Epithelial cell of prostate (primary cell): ENCODE data around the gene FPR1.
"Not testable (repeated sequence)": the region's sequence is repeated elsewhere in the genome, so short reads cannot be mapped to it uniquely, and the experiment has no call there.

Experiments
- DNase-seq: peaks from one replicate; pipeline ENCODE4 v3.0.0-alpha.2; 2011; ENCODE audit warnings: low read depth, low spot score
- H3K27ac ChIP-seq: fragments of 450-650 bp; 2 replicates; pipeline ENCODE4 v1.5.1; 2017; ENCODE audit warnings: mild to moderate bottlenecking

The FPR1 gene

DNA sequence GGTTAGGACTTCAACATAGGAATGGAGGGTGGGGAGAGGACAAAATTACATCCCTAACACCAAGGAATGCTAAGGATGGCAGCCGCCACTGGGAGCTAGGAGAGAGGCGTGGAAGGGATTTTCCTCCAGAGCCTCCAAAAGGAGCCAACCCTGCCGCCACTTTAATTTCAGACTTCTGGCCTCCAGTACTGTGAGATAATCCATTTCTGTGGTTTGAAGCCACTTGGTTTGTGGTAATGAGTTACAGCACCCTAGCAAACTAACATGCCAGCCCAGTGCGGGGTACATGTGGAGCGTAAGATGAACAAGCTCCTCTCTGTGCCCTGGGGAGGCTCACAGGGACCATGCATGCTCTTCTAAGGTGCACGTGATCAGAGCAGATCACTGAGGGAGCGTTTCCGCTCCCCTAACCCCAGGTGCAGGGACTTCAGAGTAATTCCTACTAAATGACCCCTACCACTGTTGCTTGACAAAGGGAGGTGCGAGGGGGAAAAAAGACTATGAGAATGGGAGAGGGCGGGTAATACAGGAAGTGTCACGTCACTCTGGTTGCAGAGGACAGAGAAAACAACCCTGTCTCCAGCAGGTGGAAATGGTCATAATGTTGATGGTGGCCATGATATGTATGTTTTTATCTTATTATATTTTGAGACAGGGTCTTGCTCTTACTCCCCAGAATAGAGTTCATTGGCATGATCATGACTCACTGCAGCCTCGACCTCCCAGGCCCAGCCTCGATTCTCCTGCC, 12.0 kb downstream of the FPR1 start:
- no peak for DNase-seq
- H3K27ac ChIP-seq = no peak overlapping the region

DNA sequence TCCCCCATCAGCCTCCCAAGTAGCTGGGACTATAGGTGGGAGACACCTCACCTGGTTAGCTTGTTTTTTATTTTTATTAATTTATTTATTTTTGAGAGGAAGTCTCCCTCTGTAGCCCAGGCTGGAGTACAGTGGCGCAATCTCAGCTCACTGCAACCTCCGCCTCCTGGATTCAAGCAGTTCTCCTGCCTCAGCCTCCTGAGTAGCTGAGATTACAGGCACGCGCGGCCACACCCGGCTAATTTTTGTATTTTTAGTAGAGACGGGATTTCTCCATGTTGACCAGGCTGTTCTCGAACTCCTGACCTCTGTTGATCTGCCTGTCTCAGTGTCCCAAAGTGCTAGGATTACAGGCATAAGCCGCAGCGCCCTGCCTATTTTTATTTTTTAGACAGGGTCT, 13.2 kb downstream of the FPR1 start:
- not testable (repeated sequence) for DNase-seq, H3K27ac ChIP-seq

DNA sequence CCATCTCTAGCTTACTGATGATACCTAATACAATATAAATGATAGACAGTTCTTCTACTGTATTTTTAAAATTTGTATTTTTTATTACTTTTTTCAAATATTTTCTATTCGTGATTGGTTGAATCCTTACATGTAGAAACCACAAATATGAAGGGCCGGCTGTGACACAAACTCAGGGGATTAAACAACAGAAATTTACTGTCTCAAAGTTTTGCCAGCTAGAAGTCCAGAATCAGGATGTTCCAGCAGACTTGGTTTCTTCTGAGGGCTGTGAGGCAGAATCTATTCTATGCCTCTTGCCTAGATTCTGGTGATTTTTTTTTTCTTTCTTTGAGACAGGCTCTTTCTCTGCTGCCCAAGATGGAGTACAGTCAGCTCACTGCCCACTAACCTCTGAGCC, 13.8 kb downstream of the FPR1 start:
- H3K27ac ChIP-seq = no peak overlapping the region
- DNase-seq = no peak

GRCh38 chr19:51737389-51737788, 14.3 kb downstream of the FPR1 start:
- no peak overlapping the region for H3K27ac ChIP-seq
- no peak for DNase-seq

DNA sequence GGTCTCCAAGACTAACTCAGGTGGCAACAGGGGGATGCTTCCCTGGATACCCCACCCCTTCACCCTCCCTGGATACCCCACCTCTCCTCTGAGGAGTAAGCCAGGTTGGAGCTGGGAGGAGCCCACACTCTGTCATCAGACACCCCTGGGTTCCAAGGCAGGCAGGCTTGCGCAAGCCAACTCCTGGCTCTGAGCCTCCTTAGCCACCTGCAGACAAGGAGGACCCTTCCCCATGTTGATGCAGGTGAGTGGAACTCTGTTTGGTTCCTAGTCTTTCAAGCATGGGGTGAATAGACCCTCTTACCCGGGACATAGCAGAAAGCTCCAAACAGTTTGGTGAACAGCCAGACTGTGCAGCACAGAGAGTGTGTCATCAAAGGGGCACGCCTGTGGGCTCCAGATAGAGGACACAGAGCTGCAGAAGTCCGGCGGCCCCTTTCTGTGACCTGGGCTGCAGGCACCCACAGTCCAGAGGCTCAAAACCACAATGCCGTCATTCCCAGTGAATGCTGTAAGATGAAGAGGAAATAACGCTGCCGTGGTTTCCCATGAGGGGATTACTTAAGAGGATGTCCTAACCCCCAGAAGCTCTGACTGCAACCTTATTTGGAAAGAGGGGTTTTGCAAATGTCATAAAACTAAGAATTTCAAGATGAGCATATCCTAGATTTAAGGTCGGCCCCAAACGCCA, 15.8 kb downstream of the FPR1 start:
- H3K27ac ChIP-seq = no peak overlapping the region
- DNase-seq = no peak

GRCh38 chr19:51733742-51734522, 17.7 kb downstream of the FPR1 start:
- no peak for DNase-seq
- H3K27ac ChIP-seq = no peak overlapping the region

DNA sequence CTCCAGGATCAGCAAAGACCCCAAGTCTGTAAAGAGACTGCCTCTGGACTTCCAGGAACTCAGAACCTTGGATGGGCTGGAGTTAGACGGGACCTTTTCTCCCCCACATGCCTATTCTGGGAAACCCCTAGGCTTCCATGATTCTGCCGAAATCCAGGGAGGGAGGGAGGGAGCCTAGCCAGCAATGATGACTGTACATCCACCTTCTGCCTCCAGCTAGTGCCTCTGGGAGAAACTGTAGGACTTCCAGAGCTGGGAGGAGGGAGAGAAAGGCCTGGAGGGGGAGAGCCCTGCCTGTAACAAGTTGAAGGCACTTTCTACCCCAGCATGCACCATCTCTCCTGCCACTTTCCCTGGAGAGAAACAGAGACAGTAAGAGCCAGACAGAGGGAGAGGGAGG, 21.9 kb downstream of the FPR1 start:
- no peak overlapping the region for H3K27ac ChIP-seq
- no peak for DNase-seq

GRCh38 chr19:51727349-51727880, 24.3 kb downstream of the FPR1 start:
- peak overlapping the region; percentile 94 for H3K27ac ChIP-seq
- no peak for DNase-seq

- peak; percentile 95 for DNase-seq
- peak overlapping the region; percentile 94 for H3K27ac ChIP-seq
Observed at GRCh38 chr19:51726049-51726448, 25.6 kb downstream of the FPR1 start.

- DNase-seq = no peak
- peak overlapping the region; percentile 94 for H3K27ac ChIP-seq
Observed at GRCh38 chr19:51724543-51724942, 27.1 kb downstream of the FPR1 start.

GRCh38 chr19:51722492-51722891, 29.2 kb downstream of the FPR1 start:
- DNase-seq = no peak
- no peak overlapping the region for H3K27ac ChIP-seq

- no peak for DNase-seq
- H3K27ac ChIP-seq = no peak overlapping the region
Observed at GRCh38 chr19:51721905-51722304, 29.8 kb downstream of the FPR1 start.

GRCh38 chr19:51719251-51719988, 32.3 kb downstream of the FPR1 start:
- no peak for DNase-seq
- no peak overlapping the region for H3K27ac ChIP-seq

DNA sequence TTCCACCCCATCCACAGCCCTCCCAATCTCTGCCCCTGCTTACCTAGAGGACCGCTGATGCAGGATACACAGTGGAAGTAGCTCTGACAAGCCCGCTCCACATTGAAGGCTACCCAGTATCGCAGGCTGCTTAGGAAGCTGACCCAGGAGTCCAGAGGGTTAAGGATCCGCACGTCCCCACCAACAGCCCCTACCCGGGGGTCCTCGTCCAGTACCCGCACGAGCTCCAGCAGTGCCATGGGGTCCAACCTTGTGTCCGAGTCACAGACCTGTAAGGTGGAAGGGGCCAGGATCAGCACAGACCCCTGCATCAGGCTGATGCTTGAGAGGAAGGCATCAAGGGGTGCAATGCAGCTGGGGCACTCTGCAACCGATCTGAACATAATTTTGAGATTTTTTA, 34.8 kb downstream of the FPR1 start:
- DNase-seq = no peak

DNA sequence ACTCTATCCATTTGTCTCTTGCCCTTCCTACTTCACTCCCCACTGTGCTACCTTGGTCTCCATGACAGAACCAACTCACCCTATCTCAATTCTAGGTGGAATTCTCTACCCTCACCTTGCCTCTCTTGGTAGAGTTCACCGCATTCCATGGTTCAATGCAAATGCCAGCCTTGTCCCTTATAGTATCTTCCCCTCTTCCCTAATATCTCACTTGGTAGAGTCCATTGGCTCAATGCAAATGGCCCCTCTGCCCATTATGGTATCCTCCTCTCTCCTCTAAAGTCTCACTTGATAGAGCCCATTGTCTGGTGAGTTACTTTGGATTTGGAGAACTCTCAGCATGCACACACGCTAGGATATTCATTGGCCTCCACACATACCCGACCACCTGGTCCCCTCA, 35.8 kb downstream of the FPR1 start:
- no peak for DNase-seq

More for the DNA sequence above, 34.8 kb downstream of the FPR1 start:
- no peak overlapping the region for H3K27ac ChIP-seq

GRCh38 chr19:51714848-51715247, 36.8 kb downstream of the FPR1 start:
- DNase-seq = no peak
- H3K27ac ChIP-seq = no peak overlapping the region

More for the DNA sequence above, 35.8 kb downstream of the FPR1 start:
- H3K27ac ChIP-seq = no peak overlapping the region

DNA sequence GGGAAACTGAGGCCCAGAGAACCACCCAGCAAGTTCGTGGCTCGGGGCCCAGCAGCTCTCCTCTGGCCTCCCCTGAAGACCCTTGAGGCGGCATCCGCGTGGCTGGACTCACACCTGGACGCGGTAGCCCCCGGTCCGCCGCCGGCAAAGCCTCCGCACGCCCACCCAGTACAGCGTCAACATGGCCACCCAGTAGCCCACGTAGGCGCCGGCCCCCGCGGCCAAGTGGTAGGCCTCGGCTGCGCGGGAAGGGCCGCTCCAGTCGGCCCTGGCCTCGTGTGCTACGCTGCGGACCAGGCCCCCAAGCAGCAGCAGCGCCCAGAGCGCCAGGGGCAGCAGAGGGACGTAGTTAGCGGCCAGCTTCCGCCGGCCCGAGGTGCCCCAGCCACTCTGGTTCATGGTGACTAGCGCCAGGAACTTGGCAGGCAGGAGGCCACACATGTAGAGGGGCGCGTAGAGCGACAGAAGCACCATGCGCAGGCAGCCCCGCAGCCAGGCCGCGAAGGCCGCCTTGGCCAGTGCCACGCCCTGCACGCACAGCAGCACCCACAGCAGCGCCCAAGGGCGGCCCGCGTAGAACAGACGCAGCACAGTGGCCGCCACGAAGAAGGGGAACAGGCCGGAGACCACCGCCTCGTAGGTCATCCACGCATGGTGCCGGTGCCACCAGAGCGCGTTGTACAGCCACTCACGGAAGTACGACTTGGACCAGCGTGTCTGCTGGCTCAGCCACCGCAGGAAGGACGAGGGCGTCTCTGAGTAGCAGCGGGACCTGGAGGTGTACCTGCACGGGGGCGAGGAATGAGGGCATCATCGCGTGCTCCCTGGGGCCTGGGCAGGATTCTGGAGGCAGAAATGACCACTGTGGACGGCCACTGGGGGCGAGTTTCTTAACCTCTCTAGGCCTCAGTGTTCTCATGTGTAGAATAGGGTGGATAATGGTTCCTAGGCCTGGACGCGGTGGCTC, 38.1 kb downstream of the FPR1 start:
- no peak for DNase-seq
- H3K27ac ChIP-seq = no peak overlapping the region

- no peak for DNase-seq
Observed at GRCh38 chr19:51712461-51713081, 39.1 kb downstream of the FPR1 start.

DNA sequence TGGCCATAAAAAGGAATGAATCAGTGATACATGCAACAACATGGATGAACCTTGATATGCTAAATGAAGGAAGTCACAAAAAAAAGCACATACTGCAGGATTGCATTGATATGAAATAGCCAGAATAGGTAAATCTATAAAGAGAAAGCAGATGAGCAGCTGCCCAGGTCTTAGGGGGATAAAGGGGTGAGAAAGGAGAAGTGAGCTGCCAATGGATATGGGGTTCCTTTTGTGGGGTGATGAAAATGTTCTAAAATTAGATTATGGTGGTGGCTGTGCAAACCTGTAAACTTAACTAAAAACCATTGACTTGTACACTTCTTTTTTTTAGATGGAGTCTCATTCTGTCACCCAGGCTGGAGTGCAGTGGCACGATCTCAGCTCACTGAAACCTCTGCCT, 40.0 kb downstream of the FPR1 start:
- H3K27ac ChIP-seq = no peak overlapping the region
- DNase-seq = no peak

More at GRCh38 chr19:51712461-51713081, 39.1 kb downstream of the FPR1 start:
- H3K27ac ChIP-seq = no peak overlapping the region
